GM12892 (cell line): ENCODE measurements around the gene OSTF1.
A peak's percentile ranks its signal among the peaks of the same experiment; 100 is the strongest.

Source experiments
- DNase-seq: peaks from one replicate; pipeline ENCODE4 v3.0.0; 2011; ENCODE audit not compliant: insufficient read length
- FAIRE-seq: peaks from 2 replicates; lab custom pipeline; 2011; peaks lifted over from hg19 to GRCh38; lab: Jason Lieb, UNC
- POLR2A ChIP-seq: IDR thresholded peaks from 2 replicates; pipeline ENCODE4 v1.6.1; 2011; ENCODE audit warnings: low read depth, low read length, control low read depth
- POLR2AphosphoS5 ChIP-seq: IDR thresholded peaks from 2 replicates; pipeline ENCODE4 v1.6.1; 2011; ENCODE audit warnings: low read depth, low read length, control low read depth
- TAF1 ChIP-seq: IDR thresholded peaks from 2 replicates; pipeline ENCODE4 v1.6.1; 2011; ENCODE audit warnings: low read depth, mild to moderate bottlenecking, control low read depth, low read length, borderline replicate concordance

The OSTF1 gene

DNA sequence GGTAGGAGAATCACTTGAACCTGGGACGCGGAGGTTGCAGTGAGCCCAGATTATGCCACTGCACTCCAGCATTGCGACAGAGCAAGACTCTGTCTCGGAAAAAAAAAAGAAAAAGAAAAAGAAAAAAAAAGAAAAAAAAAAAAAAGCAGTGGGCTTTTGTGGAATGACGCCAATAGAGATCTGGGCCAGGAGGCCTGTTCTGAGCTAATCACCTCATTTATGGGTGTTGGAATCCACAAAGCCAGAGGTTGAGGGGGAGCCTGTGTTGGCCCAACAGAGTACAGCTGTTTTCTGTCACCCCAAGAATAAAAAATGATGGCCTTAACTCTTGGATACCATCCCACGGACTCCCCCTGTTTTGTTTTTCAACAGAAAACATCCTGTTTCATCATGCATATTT is 18.5 kb downstream of the OSTF1 start:
- TF ChIP-seq POLR2A: no peak
- TF ChIP-seq TAF1: no peak
- TF ChIP-seq POLR2AphosphoS5: no peak
- no peak for FAIRE-seq
- no peak for DNase-seq

- TF ChIP-seq POLR2A (no peak), TAF1 (no peak), POLR2AphosphoS5 (no peak)
- DNase-seq (no peak), FAIRE-seq (no peak)
Observed at GRCh38 chr9:75108571-75108970, 20.3 kb downstream of the OSTF1 start.

GRCh38 chr9:75109210-75109839 is 21.0 kb downstream of the OSTF1 start:
- no peak for FAIRE-seq
- DNase-seq: no peak
- TF ChIP-seq TAF1: no peak
- no peak for TF ChIP-seq POLR2AphosphoS5
- TF ChIP-seq POLR2A: no peak

- DNase-seq (no peak), FAIRE-seq (no peak)
- no peak for TF ChIP-seq POLR2AphosphoS5
- no peak for TF ChIP-seq POLR2A
Observed at GRCh38 chr9:75111019-75111622, 22.8 kb downstream of the OSTF1 start.

- TF ChIP-seq TAF1 (no peak), POLR2AphosphoS5 (no peak), POLR2A (no peak)
- FAIRE-seq: no peak
- DNase-seq: no peak
Observed at GRCh38 chr9:75112789-75113188, 24.5 kb downstream of the OSTF1 start.

DNA sequence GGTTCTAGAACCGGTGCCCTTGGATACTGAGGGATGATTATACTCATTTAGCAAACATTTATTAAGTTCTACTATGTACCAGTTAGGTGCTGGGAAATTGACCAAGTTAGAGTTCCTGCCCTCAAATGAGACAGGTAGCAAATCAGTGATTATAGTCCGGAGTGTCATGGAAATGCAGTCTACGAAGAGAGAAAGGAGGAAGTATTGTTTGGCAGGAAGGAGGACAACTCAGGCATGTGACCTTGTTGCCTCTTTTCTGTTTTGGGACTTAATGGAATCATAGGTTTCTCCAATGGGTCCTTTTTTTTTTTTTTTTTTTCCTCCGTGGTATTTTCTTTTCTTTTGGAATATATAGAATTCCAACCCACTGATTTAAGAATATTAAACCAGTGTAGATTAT is 28.0 kb downstream of the OSTF1 start:
- no peak for TF ChIP-seq POLR2A
- FAIRE-seq (no peak), DNase-seq (no peak)

DNA sequence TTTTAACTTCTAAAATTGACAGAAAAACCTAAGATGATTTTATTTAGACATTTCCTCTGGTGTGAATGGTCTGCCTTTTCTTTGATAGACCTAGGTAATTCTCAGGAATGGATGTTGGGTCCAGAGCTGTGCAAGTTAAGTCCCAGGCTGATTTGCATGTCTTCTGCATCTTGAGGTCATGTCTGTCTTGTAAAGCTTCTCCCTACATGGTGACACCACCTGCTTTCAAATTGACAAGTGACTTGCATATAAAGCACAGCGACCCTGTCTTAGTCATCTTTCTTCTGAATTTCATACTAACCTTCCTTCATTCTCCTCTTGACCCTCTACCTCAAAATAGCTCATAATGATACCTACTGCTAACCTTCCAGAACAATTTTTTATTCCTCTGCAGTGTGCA is 29.2 kb downstream of the OSTF1 start:
- DNase-seq (no peak), FAIRE-seq (no peak)

DNA sequence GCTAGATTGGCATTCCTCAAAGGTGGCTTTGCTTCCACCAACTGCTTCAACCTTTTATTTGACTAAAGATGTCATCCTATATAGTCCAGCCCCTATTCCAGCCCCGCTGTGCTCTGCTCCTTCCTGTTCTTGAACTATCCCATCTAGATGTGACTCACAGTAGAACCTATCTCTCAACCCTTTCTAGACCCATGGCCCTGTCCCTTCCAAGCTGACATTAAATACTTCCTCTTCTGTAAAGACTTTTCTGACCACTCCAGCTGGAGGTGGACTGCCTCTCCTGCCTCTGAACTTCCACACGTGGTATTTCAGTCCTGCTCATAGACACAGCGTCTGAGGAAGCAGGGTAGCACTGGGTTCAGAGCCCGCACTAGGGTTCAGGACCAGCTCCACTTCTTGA is 32.4 kb downstream of the OSTF1 start:
- TF ChIP-seq POLR2AphosphoS5: no peak
- TF ChIP-seq TAF1: no peak
- no peak for TF ChIP-seq POLR2A
- DNase-seq (no peak), FAIRE-seq (no peak)

More for the DNA sequence above, 29.2 kb downstream of the OSTF1 start:
- TF ChIP-seq TAF1: no peak
- TF ChIP-seq POLR2A: no peak
- no peak for TF ChIP-seq POLR2AphosphoS5

DNA sequence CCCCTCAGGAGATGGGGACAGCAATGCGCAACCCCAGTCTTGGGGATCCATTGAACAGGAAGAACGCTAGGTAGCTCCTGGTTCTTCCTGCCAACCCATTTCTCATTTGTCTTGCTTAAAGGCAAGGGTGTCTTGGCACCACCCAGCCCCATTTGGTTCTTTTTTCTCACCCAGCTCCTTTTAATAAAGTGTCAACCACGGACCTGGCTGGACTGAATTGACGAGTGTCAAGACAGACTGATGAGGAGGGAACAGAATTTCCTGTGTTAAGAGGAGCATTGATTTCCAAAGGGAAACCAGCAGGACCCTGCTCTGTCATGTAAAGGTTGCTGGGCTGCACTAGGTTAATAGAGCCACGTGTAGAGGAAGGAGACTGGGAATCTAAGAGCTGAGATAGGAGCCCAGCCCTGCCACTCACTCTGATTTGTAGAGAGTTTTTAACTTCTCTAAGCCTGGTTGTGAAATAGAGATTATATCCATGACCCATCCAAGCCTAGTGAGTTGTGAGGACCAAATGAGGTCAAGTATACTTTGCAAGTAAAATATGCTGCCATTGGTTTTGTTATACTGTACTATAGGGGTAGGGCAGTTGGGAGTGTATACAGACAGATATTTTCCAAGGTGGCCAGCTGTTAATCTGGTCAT is 33.7 kb downstream of the OSTF1 start:
- DNase-seq (no peak), FAIRE-seq (no peak)
- TF ChIP-seq POLR2A (no peak), TAF1 (no peak), POLR2AphosphoS5 (no peak)

DNA sequence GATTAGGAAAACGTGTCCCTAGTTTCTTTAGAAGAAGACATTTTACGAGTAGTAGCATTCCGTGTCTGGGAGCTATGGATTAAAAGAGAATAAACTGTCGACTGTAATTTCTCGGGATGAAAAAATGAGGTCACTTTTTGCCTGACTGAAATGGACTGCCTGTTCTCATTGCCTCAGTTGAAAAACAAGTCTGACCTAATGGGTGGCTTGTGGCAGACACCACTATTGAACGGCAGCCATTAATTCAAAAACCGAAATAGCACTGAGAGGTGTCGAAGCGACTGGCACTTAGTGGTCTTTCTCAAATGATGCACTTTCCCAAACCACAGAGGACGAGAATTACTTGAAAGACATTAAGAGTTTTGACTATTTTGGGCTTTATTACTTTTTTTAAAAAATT is 35.4 kb downstream of the OSTF1 start:
- FAIRE-seq (peak; percentile 5), DNase-seq (no peak)
- TF ChIP-seq POLR2A (no peak), POLR2AphosphoS5 (no peak), TAF1 (no peak)

GRCh38 chr9:75128535-75128934 is 40.2 kb downstream of the OSTF1 start:
- DNase-seq: no peak
- TF ChIP-seq POLR2AphosphoS5 (no peak), POLR2A (no peak), TAF1 (no peak)
- no peak for FAIRE-seq

DNA sequence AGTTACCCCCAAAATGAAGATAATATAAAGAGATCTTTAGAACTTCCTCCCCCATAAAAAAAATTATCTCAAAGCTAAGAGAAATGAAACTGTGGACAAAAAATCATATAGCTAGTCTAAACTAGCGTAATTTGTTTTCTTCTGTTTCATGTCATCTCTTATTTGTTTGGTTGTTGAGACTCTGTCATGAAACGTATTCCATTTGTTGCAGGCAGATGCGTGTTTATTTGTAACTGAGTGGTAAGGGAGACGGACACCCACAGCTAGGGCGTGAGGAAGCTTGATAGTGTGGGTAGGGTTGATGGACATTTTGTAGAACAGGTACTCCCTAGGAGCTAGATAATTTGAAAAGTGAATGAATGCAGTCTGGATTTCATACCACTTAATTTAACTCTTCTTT is 41.9 kb downstream of the OSTF1 start:
- DNase-seq (no peak), FAIRE-seq (no peak)
- TF ChIP-seq TAF1 (no peak), POLR2A (no peak), POLR2AphosphoS5 (no peak)
